HEK293 (cell line): ENCODE measurements around the gene DOK7.

Experiments used
- PATZ1 ChIP-seq: fragments of 450-650 bp; formaldehyde crosslinking; IDR thresholded peaks from 2 replicates; pipeline ENCODE4 v1.5.1; 2016; ENCODE audit warnings: missing biosample characterization, missing genetic modification characterization
- PRDM1 ChIP-seq: fragments of 450-650 bp; formaldehyde crosslinking; IDR thresholded peaks from 2 replicates; pipeline ENCODE4; 2016; ENCODE audit warnings: missing biosample characterization, missing genetic modification characterization
- REPIN1 ChIP-seq: fragments of 450-650 bp; formaldehyde crosslinking; IDR thresholded peaks from 2 replicates; pipeline ENCODE4 v1.5.1; 2017; ENCODE audit warnings: missing biosample characterization, missing genetic modification characterization, low read depth
- YY1 ChIP-seq: fragments of 450-650 bp; formaldehyde crosslinking; IDR thresholded peaks from 2 replicates; pipeline ENCODE4 v1.5.1; 2018; ENCODE audit warnings: missing biosample characterization, missing genetic modification characterization
- ZNF121 ChIP-seq: fragments of 450-650 bp; formaldehyde crosslinking; IDR thresholded peaks from 2 replicates; pipeline ENCODE4 v1.5.1; 2016; ENCODE audit warnings: missing biosample characterization, missing genetic modification characterization
- ZNF174 ChIP-seq: fragments of 450-650 bp; formaldehyde crosslinking; IDR thresholded peaks from 2 replicates; pipeline ENCODE4 v1.5.0; 2017; ENCODE audit warnings: missing biosample characterization, mild to moderate bottlenecking, missing genetic modification characterization
- ZNF175 ChIP-seq: fragments of 450-650 bp; formaldehyde crosslinking; IDR thresholded peaks from 2 replicates; pipeline ENCODE4 v1.5.1; 2016; ENCODE audit warnings: missing biosample characterization, missing genetic modification characterization
- ZNF707 ChIP-seq: fragments of 450-650 bp; formaldehyde crosslinking; IDR thresholded peaks from 2 replicates; pipeline ENCODE4 v1.5.1; 2016; ENCODE audit warnings: missing biosample characterization, missing genetic modification characterization
- ZXDB ChIP-seq: fragments of 450-650 bp; formaldehyde crosslinking; IDR thresholded peaks from 2 replicates; pipeline ENCODE4 v1.5.1; 2016; ENCODE audit warnings: missing biosample characterization, missing genetic modification characterization
- TF ChIP-seq, protein P1 (sequence below): fragments of 450-650 bp; formaldehyde crosslinking; IDR thresholded peaks from 2 replicates; pipeline ENCODE4 v1.5.1; 2016; ENCODE audit warnings: missing biosample characterization, missing genetic modification characterization
- TF ChIP-seq, protein P2 (sequence below): fragments of 450-650 bp; formaldehyde crosslinking; IDR thresholded peaks from 2 replicates; pipeline ENCODE4 v1.5.1; 2016; ENCODE audit warnings: missing biosample characterization, missing genetic modification characterization, borderline replicate concordance
- TF ChIP-seq, protein P3 (sequence below): fragments of 450-650 bp; formaldehyde crosslinking; IDR thresholded peaks from 2 replicates; pipeline ENCODE4 v1.5.1; 2016; ENCODE audit warnings: missing biosample characterization, missing genetic modification characterization

GRCh38 chr4:3421470-3421869, 41.6 kb upstream of the DOK7 start:
- TF ChIP-seq PRDM1 (no peak), REPIN1 (tag by site-specific recombination) (no peak), ZNF121 (tag by site-specific recombination) (no peak), ZNF175 (tag by site-specific recombination) (no peak), ZNF174 (tag by site-specific recombination) (no peak), ZXDB (tag by site-specific recombination) (no peak), ZNF707 (tag by site-specific recombination) (no peak), YY1 (tag by site-specific recombination) (no peak), PATZ1 (tag by site-specific recombination) (no peak)
- TF ChIP-seq, protein P1, sequence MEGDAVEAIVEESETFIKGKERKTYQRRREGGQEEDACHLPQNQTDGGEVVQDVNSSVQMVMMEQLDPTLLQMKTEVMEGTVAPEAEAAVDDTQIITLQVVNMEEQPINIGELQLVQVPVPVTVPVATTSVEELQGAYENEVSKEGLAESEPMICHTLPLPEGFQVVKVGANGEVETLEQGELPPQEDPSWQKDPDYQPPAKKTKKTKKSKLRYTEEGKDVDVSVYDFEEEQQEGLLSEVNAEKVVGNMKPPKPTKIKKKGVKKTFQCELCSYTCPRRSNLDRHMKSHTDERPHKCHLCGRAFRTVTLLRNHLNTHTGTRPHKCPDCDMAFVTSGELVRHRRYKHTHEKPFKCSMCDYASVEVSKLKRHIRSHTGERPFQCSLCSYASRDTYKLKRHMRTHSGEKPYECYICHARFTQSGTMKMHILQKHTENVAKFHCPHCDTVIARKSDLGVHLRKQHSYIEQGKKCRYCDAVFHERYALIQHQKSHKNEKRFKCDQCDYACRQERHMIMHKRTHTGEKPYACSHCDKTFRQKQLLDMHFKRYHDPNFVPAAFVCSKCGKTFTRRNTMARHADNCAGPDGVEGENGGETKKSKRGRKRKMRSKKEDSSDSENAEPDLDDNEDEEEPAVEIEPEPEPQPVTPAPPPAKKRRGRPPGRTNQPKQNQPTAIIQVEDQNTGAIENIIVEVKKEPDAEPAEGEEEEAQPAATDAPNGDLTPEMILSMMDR (tag by site-specific recombination) = no peak
- TF ChIP-seq, protein P2, sequence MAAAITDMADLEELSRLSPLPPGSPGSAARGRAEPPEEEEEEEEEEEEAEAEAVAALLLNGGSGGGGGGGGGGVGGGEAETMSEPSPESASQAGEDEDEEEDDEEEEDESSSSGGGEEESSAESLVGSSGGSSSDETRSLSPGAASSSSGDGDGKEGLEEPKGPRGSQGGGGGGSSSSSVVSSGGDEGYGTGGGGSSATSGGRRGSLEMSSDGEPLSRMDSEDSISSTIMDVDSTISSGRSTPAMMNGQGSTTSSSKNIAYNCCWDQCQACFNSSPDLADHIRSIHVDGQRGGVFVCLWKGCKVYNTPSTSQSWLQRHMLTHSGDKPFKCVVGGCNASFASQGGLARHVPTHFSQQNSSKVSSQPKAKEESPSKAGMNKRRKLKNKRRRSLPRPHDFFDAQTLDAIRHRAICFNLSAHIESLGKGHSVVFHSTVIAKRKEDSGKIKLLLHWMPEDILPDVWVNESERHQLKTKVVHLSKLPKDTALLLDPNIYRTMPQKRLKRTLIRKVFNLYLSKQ (tag by site-specific recombination) = no peak
- TF ChIP-seq, protein P3, sequence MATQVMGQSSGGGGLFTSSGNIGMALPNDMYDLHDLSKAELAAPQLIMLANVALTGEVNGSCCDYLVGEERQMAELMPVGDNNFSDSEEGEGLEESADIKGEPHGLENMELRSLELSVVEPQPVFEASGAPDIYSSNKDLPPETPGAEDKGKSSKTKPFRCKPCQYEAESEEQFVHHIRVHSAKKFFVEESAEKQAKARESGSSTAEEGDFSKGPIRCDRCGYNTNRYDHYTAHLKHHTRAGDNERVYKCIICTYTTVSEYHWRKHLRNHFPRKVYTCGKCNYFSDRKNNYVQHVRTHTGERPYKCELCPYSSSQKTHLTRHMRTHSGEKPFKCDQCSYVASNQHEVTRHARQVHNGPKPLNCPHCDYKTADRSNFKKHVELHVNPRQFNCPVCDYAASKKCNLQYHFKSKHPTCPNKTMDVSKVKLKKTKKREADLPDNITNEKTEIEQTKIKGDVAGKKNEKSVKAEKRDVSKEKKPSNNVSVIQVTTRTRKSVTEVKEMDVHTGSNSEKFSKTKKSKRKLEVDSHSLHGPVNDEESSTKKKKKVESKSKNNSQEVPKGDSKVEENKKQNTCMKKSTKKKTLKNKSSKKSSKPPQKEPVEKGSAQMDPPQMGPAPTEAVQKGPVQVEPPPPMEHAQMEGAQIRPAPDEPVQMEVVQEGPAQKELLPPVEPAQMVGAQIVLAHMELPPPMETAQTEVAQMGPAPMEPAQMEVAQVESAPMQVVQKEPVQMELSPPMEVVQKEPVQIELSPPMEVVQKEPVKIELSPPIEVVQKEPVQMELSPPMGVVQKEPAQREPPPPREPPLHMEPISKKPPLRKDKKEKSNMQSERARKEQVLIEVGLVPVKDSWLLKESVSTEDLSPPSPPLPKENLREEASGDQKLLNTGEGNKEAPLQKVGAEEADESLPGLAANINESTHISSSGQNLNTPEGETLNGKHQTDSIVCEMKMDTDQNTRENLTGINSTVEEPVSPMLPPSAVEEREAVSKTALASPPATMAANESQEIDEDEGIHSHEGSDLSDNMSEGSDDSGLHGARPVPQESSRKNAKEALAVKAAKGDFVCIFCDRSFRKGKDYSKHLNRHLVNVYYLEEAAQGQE (tag by site-specific recombination) = no peak
